ENCODE data around the gene TMEM42. TPM values are rescaled to one million over a fixed set of nuclear protein-coding genes. Genes with fewer than 3 reads are reported as not detected.
A peak's percentile ranks its signal among the peaks of the same experiment; 100 is the strongest.

Gene TMEM42
- total and polyA plus RNA-seq, 2 of the 13 experiments (the other 11 are each of a cell fraction or from before 2014, with no cell fraction given) = 5.5 to 24.5 TPM

DNA sequence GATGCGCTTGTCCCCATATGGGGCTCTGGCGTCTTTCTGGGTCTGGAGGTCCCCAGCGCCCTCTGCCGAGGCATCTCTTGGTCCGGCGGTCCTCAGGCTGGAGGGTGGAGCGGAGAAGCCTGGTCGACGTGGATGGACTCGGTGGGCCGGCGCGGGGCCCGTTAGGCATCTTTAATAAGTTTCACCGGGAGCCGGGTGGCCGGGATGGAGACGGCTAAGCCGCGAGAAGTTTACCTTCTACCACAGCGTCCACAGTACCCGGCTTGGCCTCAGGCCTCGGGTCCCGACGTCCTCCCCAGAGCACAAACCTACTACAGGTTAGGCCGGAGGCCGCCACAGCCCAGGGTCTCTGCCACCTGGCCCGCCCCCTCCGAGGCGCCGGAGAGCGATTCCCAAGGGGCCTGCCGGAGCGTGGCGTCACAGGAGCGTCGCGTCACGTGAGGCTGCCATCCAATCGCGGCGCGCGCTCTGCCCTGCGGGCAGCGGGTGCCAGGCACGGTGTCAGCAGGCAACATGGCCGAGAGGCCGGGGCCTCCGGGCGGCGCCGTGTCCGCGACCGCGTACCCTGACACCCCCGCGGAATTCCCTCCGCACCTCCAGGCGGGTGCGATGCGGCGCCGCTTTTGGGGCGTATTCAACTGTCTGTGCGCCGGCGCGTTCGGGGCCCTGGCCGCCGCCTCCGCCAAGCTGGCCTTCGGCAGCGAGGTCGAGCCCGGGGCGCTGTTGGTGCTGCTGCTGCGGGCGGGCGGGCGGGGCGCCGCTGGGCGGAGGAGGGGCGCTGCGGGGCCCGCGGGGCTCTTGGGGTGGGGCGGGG is at the start of gene TMEM42 (continued):
- no peak for TF ChIP-seq ZNF780A (CRISPR knock-in tag; IDR thresholded peaks at IDR 0.05)
- TF ChIP-seq MZF1 (CRISPR knock-in tag; IDR thresholded peaks at IDR 0.05; ENCODE audit: borderline replicate concordance) = no peak
- TF ChIP-seq, protein P1, sequence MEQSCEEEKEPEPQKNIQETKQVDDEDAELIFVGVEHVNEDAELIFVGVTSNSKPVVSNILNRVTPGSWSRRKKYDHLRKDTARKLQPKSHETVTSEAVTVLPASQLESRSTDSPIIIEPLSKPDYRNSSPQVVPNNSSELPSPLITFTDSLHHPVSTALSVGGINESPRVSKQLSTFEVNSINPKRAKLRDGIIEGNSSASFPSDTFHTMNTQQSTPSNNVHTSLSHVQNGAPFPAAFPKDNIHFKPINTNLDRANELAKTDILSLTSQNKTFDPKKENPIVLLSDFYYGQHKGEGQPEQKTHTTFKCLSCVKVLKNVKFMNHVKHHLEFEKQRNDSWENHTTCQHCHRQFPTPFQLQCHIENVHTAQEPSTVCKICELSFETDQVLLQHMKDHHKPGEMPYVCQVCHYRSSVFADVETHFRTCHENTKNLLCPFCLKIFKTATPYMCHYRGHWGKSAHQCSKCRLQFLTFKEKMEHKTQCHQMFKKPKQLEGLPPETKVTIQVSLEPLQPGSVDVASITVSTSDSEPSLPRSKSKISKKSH (CRISPR knock-in tag; IDR thresholded peaks at IDR 0.05; ENCODE audit: borderline replicate concordance) = no peak
- peak; percentile 80; the same call in 1 of the 2 replicates for TF ChIP-seq ARHGAP35 (CRISPR knock-in tag; IDR thresholded peaks at IDR 0.05; ENCODE audit: borderline replicate concordance)
- TF ChIP-seq HNRNPH1 (optimal IDR thresholded peaks at IDR 0.05; ENCODE audit: low read depth, low read length) = no peak
- TF ChIP-seq, protein P2, sequence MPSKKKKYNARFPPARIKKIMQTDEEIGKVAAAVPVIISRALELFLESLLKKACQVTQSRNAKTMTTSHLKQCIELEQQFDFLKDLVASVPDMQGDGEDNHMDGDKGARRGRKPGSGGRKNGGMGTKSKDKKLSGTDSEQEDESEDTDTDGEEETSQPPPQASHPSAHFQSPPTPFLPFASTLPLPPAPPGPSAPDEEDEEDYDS (CRISPR knock-in tag; IDR thresholded peaks at IDR 0.05) = peak; percentile 70
- 0 out of 2 replicates have a peak, but pooled peaks have one; percentile 37 for TF ChIP-seq BRCA1 (CRISPR knock-in tag; IDR thresholded peaks at IDR 0.05)
- no peak for TF ChIP-seq ZFAT (CRISPR knock-in tag; conservative IDR thresholded peaks at IDR 0.05)
- no peak for TF ChIP-seq RORA (CRISPR knock-in tag; IDR thresholded peaks at IDR 0.05)
- TF ChIP-seq, protein P3, sequence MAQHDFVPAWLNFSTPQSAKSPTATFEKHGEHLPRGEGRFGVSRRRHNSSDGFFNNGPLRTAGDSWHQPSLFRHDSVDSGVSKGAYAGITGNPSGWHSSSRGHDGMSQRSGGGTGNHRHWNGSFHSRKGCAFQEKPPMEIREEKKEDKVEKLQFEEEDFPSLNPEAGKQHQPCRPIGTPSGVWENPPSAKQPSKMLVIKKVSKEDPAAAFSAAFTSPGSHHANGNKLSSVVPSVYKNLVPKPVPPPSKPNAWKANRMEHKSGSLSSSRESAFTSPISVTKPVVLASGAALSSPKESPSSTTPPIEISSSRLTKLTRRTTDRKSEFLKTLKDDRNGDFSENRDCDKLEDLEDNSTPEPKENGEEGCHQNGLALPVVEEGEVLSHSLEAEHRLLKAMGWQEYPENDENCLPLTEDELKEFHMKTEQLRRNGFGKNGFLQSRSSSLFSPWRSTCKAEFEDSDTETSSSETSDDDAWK (CRISPR knock-in tag; IDR thresholded peaks at IDR 0.05) = no peak
- TF ChIP-seq, protein P4, sequence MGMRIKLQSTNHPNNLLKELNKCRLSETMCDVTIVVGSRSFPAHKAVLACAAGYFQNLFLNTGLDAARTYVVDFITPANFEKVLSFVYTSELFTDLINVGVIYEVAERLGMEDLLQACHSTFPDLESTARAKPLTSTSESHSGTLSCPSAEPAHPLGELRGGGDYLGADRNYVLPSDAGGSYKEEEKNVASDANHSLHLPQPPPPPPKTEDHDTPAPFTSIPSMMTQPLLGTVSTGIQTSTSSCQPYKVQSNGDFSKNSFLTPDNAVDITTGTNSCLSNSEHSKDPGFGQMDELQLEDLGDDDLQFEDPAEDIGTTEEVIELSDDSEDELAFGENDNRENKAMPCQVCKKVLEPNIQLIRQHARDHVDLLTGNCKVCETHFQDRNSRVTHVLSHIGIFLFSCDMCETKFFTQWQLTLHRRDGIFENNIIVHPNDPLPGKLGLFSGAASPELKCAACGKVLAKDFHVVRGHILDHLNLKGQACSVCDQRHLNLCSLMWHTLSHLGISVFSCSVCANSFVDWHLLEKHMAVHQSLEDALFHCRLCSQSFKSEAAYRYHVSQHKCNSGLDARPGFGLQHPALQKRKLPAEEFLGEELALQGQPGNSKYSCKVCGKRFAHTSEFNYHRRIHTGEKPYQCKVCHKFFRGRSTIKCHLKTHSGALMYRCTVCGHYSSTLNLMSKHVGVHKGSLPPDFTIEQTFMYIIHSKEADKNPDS (CRISPR knock-in tag; IDR thresholded peaks at IDR 0.05) = no peak
- TF ChIP-seq ZNF605 (CRISPR knock-in tag; IDR thresholded peaks at IDR 0.05) = 0 out of 2 replicates have a peak, but pooled peaks have one; percentile 34
- TF ChIP-seq, protein P5, sequence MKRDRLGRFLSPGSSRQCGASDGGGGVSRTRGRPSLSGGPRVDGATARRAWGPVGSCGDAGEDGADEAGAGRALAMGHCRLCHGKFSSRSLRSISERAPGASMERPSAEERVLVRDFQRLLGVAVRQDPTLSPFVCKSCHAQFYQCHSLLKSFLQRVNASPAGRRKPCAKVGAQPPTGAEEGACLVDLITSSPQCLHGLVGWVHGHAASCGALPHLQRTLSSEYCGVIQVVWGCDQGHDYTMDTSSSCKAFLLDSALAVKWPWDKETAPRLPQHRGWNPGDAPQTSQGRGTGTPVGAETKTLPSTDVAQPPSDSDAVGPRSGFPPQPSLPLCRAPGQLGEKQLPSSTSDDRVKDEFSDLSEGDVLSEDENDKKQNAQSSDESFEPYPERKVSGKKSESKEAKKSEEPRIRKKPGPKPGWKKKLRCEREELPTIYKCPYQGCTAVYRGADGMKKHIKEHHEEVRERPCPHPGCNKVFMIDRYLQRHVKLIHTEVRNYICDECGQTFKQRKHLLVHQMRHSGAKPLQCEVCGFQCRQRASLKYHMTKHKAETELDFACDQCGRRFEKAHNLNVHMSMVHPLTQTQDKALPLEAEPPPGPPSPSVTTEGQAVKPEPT (CRISPR knock-in tag; IDR thresholded peaks at IDR 0.05; ENCODE audit: low read depth) = no peak
- TF ChIP-seq MTA1 (CRISPR knock-in tag; IDR thresholded peaks at IDR 0.05; ENCODE audit: borderline replicate concordance) = peak; percentile 35; the same call in 1 of the 2 replicates
- peak; percentile 66; the same call in 1 of the 2 replicates for TF ChIP-seq ZNF564 (CRISPR knock-in tag; IDR thresholded peaks at IDR 0.05)
- no peak for TF ChIP-seq TEAD3 (CRISPR knock-in tag; optimal IDR thresholded peaks at IDR 0.05; ENCODE audit: borderline replicate concordance)
- TF ChIP-seq ZMAT3 (CRISPR knock-in tag; conservative IDR thresholded peaks at IDR 0.05) = peak; percentile 57; the same call in 1 of the 2 replicates
- no peak for TF ChIP-seq ZNF382 (CRISPR knock-in tag; IDR thresholded peaks at IDR 0.05; ENCODE audit: borderline replicate concordance)
- TF ChIP-seq, protein P6, sequence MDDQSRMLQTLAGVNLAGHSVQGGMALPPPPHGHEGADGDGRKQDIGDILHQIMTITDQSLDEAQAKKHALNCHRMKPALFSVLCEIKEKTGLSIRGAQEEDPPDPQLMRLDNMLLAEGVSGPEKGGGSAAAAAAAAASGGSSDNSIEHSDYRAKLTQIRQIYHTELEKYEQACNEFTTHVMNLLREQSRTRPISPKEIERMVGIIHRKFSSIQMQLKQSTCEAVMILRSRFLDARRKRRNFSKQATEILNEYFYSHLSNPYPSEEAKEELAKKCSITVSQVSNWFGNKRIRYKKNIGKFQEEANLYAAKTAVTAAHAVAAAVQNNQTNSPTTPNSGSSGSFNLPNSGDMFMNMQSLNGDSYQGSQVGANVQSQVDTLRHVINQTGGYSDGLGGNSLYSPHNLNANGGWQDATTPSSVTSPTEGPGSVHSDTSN (CRISPR knock-in tag; IDR thresholded peaks at IDR 0.05; ENCODE audit: borderline replicate concordance) = no peak
- no peak for TF ChIP-seq TOE1 (CRISPR knock-in tag; IDR thresholded peaks at IDR 0.05)
